ENCODE data around the gene PCBD2.

The PCBD2 gene

GRCh38 chr5:135008556-135008955, 103.6 kb downstream of the PCBD2 start:
- no peak for DNase-seq

- DNase-seq = peak; percentile 11
These were observed 104.2 kb downstream of the PCBD2 start for GRCh38 chr5:135008981-135009735.

- no peak for DNase-seq
These were observed 105.0 kb downstream of the PCBD2 start for GRCh38 chr5:135009736-135010501.

- no peak for DNase-seq
These were observed 105.8 kb downstream of the PCBD2 start for GRCh38 chr5:135010502-135011354.

DNA sequence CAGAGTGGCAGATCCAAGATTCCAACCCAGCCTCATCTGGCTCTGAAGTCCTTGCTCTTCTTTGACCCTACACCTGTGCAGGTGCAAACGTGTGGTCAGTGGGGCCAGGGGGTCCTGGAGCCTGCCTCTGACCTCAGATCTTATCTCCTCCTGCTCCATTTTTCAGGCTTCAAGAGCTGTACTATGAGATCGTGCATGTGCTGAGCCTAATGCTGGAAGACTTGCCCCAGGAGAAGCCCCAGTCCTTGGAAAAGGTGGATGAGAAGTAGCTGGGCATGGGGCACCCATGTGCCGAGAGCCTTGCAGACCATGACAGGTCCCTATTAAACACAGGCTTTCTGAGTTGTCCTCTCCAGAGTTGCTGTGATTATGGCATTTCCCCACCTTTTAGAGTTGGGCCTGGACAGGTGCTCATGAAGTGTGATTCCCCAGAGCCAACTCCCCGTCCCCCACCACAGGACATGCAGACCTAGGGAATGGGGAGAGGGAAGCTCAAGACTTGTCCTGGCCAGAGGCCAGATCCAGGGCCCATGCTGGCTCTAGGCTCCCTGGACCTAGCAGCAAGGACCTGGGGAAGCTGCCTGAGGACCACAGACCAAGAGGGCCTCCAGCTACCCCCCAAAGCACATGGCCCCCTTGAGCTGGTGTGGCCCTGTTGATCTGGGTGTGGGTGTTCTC, 106.6 kb downstream of the PCBD2 start:
- no peak for DNase-seq

- no peak for DNase-seq
These were observed 107.2 kb downstream of the PCBD2 start for GRCh38 chr5:135012033-135012588.

Data from DMS79 treated with DMSO at 0.1 percent for 48 hours (cell line).